ENCODE data around the gene RREB1. TPM values are rescaled to one million over a fixed set of nuclear protein-coding genes. Genes with fewer than 3 reads are reported as not detected.

Gene RREB1
- total RNA-seq, 1 experiment from 2014 or later: 35.8 TPM

- Histone ChIP-seq H4K5ac (ENCODE audit: insufficient read length, low read depth, low read length) (no peak overlapping the region), H2BK120ac (ENCODE audit: low read depth, low read length, poor library complexity, severe bottlenecking) (no peak overlapping the region), H3K9ac (ENCODE audit: extremely low read depth, insufficient read length, low read length) (no peak overlapping the region), H3K4me2 (ENCODE audit: insufficient read depth, insufficient read length, low read length) (no peak overlapping the region), H3T11ph (ENCODE audit: low read length) (no peak overlapping the region), H3K18ac (ENCODE audit: insufficient read length, low read depth, low read length) (no peak overlapping the region), H3K27me3 (ENCODE audit: insufficient read depth, low read length) (no peaks in the 10 kb centered on the region; the same call in 1 of the 2 replicates), H2BK20ac (ENCODE audit: low read depth, low read length, poor library complexity, severe bottlenecking) (no peak overlapping the region), H2BK15ac (ENCODE audit: low read depth, low read length) (no peak overlapping the region), H3K79me1 (ENCODE audit: insufficient read depth, low read depth, low read length, poor library complexity, severe bottlenecking) (no peaks in the 10 kb centered on the region), H3K23me2 (ENCODE audit: insufficient read length, low read depth, low read length, poor library complexity, severe bottlenecking) (no peaks in the 10 kb centered on the region), H4K91ac (ENCODE audit: insufficient read length, low read depth, low read length) (no peak overlapping the region), H4K20me1 (ENCODE audit: control insufficient read depth, insufficient read depth, insufficient read length) (no peaks in the 10 kb centered on the region), H2AFZ (ENCODE audit: low read length) (no peak overlapping the region), H3K27ac (ENCODE audit: insufficient read length, low read depth, low read length) (no peak overlapping the region), H3K56ac (ENCODE audit: insufficient read length, low read depth, low read length) (no peak overlapping the region), H3K14ac (ENCODE audit: insufficient read depth, low read length) (no peak overlapping the region), H2BK5ac (ENCODE audit: insufficient read length, low read length) (no peak overlapping the region), H3K79me2 (ENCODE audit: insufficient read depth, low read length) (no peaks in the 10 kb centered on the region), H3K4me1 (ENCODE audit: insufficient read depth, low read length) (no peaks in the 10 kb centered on the region), H4K8ac (replicated peaks; ENCODE audit: insufficient read length, low read depth, low read length) (no peak overlapping the region), H3K4ac (ENCODE audit: low read depth, low read length) (no peak overlapping the region), H3K9me3 (ENCODE audit: control insufficient read depth, low read depth, low read length) (no peaks in the 10 kb centered on the region), H2AK5ac (ENCODE audit: insufficient read length, low read length) (no peak overlapping the region), H3K23ac (ENCODE audit: insufficient read length, low read depth, low read length) (no peak overlapping the region), H2BK12ac (ENCODE audit: insufficient read length, low read depth, low read length) (no peak overlapping the region)
- no peak overlapping the region; a peak in 1 of 7 replicates for H3K27ac Mint-ChIP-seq
- H3K4me3 Mint-ChIP-seq: no peak overlapping the region
- H3K9me3 Mint-ChIP-seq: no peaks in the 10 kb centered on the region; a peak in 1 of 5 replicates
- peaks cover 6 to 20% (median 19%) of the 10 kb centered on the region in 3 experiments; a peak in 6 of 7 replicates for H3K36me3 Mint-ChIP-seq (ENCODE audit: insufficient read depth in 1 of 3, low read depth in 3 of 3)
- TF ChIP-seq CTCF (conservative IDR thresholded peaks at IDR 0.05): no peak
- WGBS (ENCODE audit: extremely low coverage, insufficient read length, low lambda C conversion rate): no CpG with 5 or more reads among the region's 7 CpGs
- DNase-seq: no peak
- H3K27me3 Mint-ChIP-seq (ENCODE audit: low read depth): no peaks in the 10 kb centered on the region
- H3K4me1 Mint-ChIP-seq: no peaks in the 10 kb centered on the region
Measured at GRCh38 chr6:7249946-7250643, 142.3 kb downstream of the RREB1 start.

All from H9 (cell line).